ENCODE data around the gene PCID2.

DNA sequence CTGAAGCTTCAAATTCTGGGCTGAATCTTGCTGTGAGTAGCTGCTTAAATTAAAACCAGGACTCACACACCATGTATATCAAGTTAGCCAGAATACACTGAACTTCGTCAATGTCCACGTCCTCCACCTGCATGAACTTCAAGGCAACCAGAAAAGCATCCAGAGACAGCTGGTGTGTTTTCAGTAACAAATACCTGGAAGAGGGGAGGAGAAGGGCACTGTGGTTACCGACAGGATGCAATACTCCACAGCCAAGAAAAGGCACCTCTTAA is 29.6 kb downstream of the PCID2 start:
- TF ChIP-seq, protein P1, sequence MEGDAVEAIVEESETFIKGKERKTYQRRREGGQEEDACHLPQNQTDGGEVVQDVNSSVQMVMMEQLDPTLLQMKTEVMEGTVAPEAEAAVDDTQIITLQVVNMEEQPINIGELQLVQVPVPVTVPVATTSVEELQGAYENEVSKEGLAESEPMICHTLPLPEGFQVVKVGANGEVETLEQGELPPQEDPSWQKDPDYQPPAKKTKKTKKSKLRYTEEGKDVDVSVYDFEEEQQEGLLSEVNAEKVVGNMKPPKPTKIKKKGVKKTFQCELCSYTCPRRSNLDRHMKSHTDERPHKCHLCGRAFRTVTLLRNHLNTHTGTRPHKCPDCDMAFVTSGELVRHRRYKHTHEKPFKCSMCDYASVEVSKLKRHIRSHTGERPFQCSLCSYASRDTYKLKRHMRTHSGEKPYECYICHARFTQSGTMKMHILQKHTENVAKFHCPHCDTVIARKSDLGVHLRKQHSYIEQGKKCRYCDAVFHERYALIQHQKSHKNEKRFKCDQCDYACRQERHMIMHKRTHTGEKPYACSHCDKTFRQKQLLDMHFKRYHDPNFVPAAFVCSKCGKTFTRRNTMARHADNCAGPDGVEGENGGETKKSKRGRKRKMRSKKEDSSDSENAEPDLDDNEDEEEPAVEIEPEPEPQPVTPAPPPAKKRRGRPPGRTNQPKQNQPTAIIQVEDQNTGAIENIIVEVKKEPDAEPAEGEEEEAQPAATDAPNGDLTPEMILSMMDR (IDR thresholded peaks at IDR 0.05): no peak
- TF ChIP-seq POLR2A (IDR thresholded peaks at IDR 0.05): no peak
